Inferior parietal cortex (tissue), 1 donor: ENCODE results near the gene LRRC63.
"Not testable (repeated sequence)": the region's sequence is repeated elsewhere in the genome, so short reads cannot be mapped to it uniquely, and the experiment has no call there.

Source experiments
- DNase-seq: peaks from one replicate; pipeline ENCODE4 v3.0.0-alpha.2; 2016; ENCODE audit errors: extremely low spot score

LRRC63 gene

GRCh38 chr13:46181377-46181839, 30.3 kb upstream of the LRRC63 start:
- DNase-seq = no peak

- DNase-seq = no peak
These were observed 29.8 kb upstream of the LRRC63 start, which contains the start of gene LCP1 for GRCh38 chr13:46181840-46182490. Gene LCP1, minus strand, starts transcription at chr13:46182177. Its CDS starts 22,515 bp downstream, at chr13:46159662.

- no peak for DNase-seq
These were observed 29.2 kb upstream of the LRRC63 start for GRCh38 chr13:46182491-46182877.

GRCh38 chr13:46183018-46183946, 28.4 kb upstream of the LRRC63 start:
- no peak for DNase-seq

- no peak for DNase-seq
These were observed 27.4 kb upstream of the LRRC63 start for GRCh38 chr13:46184277-46184699.

GRCh38 chr13:46185634-46186033, 26.1 kb upstream of the LRRC63 start:
- DNase-seq = no peak

GRCh38 chr13:46192412-46192811, 19.3 kb upstream of the LRRC63 start:
- DNase-seq = no peak

- DNase-seq = no peak
These were observed 16.7 kb upstream of the LRRC63 start for GRCh38 chr13:46195016-46195415.

- no peak for DNase-seq
These were observed 14.3 kb upstream of the LRRC63 start for GRCh38 chr13:46197299-46198048.

GRCh38 chr13:46198696-46199193, 13.0 kb upstream of the LRRC63 start:
- DNase-seq = no peak

- DNase-seq = no peak
These were observed 9.4 kb upstream of the LRRC63 start for GRCh38 chr13:46202188-46202795.

- DNase-seq = no peak
These were observed 8.8 kb upstream of the LRRC63 start for GRCh38 chr13:46202966-46203365.

GRCh38 chr13:46206143-46206542, 5.6 kb upstream of the LRRC63 start:
- DNase-seq = no peak

- DNase-seq = no peak
These were observed 3.9 kb upstream of the LRRC63 start for GRCh38 chr13:46207828-46208227.

- DNase-seq = no peak
These were observed 1.2 kb upstream of the LRRC63 start for GRCh38 chr13:46210362-46211083.

- peak; percentile 39 for DNase-seq
These were observed 629 bp upstream of the LRRC63 start for GRCh38 chr13:46211116-46211482.

GRCh38 chr13:46213242-46213641, 1.5 kb downstream of the LRRC63 start:
- no peak for DNase-seq

- DNase-seq = not testable (repeated sequence)
These were observed 3.0 kb downstream of the LRRC63 start for GRCh38 chr13:46214741-46215140.

GRCh38 chr13:46220234-46220633, 8.5 kb downstream of the LRRC63 start:
- DNase-seq = not testable (repeated sequence)

GRCh38 chr13:46229251-46229650, 17.5 kb downstream of the LRRC63 start:
- no peak for DNase-seq

GRCh38 chr13:46232281-46232680, 20.6 kb downstream of the LRRC63 start:
- DNase-seq = no peak
